ENCODE results near the gene MAGEH1.

Gene MAGEH1

DNA sequence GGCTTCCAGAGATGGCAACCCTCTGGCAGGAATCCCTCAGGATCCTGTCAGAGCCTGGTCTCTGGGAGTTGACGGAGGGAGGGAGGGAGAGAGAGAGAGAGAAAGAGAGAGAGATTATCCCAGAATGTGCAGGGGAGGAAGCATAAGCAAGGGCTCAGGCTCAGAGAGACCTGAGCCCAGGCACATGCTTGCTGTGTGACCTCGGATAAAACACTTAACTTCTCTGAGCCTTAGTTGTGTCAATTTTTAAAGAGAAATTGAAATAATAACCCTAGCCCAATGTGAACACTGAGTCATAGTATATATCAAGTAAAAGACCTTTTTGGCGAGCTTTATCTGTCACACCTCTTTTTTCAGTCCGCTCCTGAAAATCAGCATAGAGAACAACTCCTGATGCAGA lies 38.2 kb downstream of the MAGEH1 start:
- no peak for DNase-seq (ENCODE audit: low read depth in 3 of 3)

DNA sequence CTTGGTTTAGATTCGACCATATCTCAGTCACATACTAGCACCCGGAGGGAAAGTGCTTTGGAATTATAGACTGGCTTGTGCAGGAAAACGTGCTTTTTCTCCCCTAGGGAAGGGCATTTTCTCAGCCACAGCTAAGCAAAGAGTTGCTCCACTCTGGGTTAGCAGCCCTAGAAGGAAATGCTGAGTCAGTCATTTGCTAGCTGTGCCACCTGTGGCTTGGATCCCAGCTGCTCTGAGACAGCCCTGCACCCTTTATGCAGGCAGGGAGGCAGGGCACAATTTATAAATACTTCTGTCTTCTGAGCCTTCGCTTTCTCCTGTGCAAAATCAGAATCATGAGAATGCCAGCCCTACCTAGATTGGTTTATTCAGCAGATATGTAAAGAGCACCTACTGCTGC lies 39.0 kb downstream of the MAGEH1 start:
- DNase-seq (ENCODE audit: low read depth in 3 of 3): no peak
